SK-N-SH treated with all-trans-retinoic acid at 6 μM for 48 hours (cell line): ENCODE data around the gene HEYL.

ENCODE experiments used
- GLIS3 ChIP-seq: fragments of 250-450 bp; sonication (Bioruptor Pico); IDR thresholded peaks from 2 replicates; pipeline ENCODE4 v1.5.0; 2020; ENCODE audit warnings: mild to moderate bottlenecking, moderate library complexity
- POU6F1 ChIP-seq: fragments of 250-450 bp; sonication (Bioruptor Pico); IDR thresholded peaks from 2 replicates; pipeline ENCODE4 v1.8.0; 2021; ENCODE audit warnings: low read depth, mild to moderate bottlenecking, moderate library complexity, borderline replicate concordance
- ZC3H10 ChIP-seq: fragments of 250-450 bp; sonication (Bioruptor Pico); IDR thresholded peaks from 2 replicates; pipeline ENCODE4 v1.5.1; 2021; ENCODE audit warnings: mild to moderate bottlenecking, moderate library complexity
- ZFP30 ChIP-seq: fragments of 450-650 bp; formaldehyde crosslinking; IDR thresholded peaks from 2 replicates; pipeline ENCODE4 v1.5.0; 2022; ENCODE audit warnings: mild to moderate bottlenecking, moderate library complexity

HEYL gene

GRCh38 chr1:39574646-39575045, 64.8 kb downstream of the HEYL start (continued):
- TF ChIP-seq POU6F1 (CRISPR knock-in tag) = no peak
- TF ChIP-seq ZFP30 (CRISPR knock-in tag) = no peak
- no peak for TF ChIP-seq ZC3H10 (CRISPR knock-in tag)
- no peak for TF ChIP-seq GLIS3
